SIG-M5 treated with dmso at 0.1 percent for 504 hours (cell line): Measurements from ENCODE around the gene AMDHD1.

Source experiments
- DNase-seq: peaks from one replicate; lab custom pipeline; 2025; ENCODE audit not compliant: unreplicated experiment; lab: John Stamatoyannopoulos, UW

The AMDHD1 gene, protein sequence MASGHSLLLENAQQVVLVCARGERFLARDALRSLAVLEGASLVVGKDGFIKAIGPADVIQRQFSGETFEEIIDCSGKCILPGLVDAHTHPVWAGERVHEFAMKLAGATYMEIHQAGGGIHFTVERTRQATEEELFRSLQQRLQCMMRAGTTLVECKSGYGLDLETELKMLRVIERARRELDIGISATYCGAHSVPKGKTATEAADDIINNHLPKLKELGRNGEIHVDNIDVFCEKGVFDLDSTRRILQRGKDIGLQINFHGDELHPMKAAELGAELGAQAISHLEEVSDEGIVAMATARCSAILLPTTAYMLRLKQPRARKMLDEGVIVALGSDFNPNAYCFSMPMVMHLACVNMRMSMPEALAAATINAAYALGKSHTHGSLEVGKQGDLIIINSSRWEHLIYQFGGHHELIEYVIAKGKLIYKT

DNA sequence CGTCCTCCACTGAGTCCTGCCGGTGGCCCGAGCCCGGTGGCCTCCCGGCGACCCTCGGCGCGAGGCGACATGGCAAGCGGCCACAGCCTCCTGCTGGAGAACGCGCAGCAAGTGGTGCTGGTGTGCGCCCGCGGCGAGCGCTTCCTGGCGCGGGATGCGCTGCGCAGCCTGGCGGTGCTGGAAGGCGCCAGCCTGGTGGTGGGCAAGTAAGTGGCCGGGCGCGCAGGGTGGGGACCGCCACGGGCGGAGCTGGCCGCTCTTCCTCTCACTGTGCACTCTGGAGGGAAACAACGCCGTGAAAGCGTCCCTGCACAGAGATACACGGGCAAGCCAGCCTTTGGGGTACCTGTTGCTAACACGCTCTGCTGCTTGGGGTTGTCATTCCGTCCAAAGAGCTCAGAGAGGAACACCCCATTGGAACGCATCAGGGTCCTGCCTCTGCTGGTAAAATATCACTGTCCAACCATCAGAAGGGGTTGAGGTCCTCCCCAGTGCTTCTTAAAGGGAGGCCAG, at the start of gene AMDHD1:
TSS of gene AMDHD1 (plus strand) at position 2 of the 513 bp plus-strand sequence. CDS start at position 70, 68 bp downstream.
- peak; percentile 46 for DNase-seq

DNA sequence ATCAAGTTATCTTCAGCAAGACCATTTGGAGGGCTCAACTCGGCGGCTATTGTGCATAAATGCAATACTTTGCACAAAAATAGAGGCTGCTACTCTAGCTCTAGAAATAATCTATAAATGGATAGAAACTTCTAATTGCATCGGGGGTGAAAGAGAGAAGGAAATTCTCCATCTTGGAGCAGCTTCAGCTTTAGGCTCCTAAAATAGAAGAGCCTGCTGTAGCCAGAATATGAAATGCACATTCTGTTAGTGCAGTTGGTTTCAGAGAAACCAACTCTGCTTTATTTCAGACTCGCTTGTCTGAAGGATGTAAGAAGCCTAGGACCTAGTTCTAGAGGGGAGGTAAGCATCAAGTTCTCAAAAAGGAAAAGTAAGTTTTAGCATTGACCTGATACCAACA, 46.3 kb upstream of the AMDHD1 start:
- DNase-seq, result no peak

DNA sequence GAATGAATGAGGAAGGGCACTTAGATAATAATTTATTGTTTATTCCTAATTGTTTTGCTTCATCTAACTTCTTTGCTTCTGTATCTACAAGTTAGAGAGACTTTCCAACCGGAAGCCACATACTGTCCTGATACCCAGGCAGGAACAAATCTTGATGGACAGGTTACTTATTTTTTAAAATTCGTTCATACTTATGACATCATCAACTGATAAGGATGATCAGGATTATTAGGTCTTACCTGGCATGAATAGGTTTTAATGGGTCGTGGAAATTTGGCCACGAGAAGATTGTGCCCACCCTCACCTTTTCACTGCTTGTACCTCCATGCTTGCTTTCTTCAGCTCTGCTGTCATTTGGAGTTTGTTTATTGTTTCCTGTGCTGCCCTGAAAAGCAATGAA, 45.0 kb upstream of the AMDHD1 start:
- DNase-seq, result no peak

DNA sequence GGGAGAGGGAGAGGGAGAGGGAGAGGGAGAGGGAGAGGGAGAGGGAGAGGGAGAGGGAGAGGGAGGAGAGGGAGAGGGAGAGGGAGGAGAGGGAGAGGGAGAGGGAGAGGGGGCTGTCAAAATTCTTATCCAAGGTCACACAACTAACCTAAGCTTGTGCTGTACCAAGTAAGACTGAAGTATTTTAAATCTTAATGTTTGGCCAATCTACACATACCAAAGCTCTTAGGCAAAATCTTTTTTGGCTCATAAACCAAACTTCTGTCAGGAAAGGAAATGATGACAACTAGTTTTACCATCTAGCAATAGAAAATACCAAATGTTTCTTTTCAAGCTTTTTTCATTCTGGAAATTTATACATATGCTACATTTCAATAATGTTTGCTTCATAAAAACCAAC, 34.6 kb upstream of the AMDHD1 start:
- DNase-seq, result no peak

DNA sequence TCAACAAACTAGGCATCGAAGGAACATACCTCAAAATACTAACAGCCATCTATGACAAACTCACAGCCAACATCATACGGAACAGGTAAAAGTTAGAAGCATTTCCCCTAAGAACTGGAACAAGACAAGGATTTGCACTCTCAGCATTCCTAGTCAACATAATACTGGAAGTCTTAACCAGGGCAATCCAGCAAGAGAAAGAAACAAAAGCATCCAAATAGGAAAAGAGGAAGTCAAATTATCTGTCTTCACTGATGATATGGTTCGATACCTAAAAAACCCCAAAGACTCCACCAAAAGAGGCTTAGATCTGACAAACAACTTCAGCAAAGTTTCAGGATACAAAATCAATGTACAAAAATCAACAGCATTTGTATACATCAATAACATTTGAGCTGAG, 33.3 kb upstream of the AMDHD1 start:
- DNase-seq, result no peak

DNA sequence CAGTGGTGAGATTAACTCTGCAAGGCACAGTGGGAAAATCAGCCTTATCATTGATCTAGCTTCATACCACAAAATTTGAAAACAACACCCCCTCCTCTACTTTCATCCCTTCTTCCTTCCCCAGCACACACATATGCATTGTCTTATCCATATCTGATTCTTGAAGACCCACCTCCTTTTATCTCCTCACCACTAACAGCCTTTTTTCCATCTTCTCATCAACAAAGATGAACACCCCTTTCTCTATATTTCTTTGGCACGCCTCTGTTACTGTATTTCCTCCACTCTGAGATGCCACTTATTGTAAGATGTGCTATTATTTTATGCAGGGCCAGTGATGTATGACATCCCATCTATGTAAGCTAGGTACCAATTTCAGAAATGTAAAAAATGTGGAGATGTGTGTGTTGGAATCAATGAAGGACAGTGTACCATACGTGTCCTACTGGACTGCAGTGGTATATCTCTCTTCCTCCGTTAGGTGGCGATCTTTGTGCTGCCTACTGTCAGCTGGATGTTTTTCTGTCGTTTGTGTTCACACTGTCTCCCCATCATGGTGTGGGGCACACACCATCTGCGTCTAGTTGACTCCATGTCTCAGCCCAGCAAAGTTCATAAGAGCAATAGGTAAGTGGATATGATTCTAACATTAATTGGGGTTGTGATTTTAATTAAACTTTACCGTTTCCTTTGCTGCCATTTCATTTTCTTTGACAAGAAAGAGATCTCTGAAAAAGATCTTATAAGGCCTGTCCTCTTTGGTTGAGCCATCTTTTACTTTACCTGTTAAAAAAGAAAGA, 24.7 kb upstream of the AMDHD1 start:
- DNase-seq, result peak; percentile 70

DNA sequence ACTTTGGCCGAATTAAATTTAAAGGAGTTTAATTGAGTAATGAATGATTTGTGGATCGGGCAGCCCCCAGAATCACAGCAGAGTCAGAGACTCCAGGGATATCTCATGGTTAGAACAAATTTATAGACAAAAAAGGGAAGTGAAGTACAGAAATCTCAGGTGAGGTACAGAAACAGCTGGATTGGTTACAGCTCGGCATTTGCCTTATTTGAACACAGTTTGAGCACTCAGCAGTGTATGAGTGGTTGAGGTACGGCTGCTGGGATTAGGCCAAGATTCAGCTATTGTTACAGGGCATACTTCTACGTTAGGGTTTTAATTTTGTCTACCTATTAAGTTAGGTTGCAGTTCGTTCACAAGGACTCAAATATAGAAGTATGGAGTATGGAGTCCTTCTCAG, 24.0 kb upstream of the AMDHD1 start:
- no peak for DNase-seq

DNA sequence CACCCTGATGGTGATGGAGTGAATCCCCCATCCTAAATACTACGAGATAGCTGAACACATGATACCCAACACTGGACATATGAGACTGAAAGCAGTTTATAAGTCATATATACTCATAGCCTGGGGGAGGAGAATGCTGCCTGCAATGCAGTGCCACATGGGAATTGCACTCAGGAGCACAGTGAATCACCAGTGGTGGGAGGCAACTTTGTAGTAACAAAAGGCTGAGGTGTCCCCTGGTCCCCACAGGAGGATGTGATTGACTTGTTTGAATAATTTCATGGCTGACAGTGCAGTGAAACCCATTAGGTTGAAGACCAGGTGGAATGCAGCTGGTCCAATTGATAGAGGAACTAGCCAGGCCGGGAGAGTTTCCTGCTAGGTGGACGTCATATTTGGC, 20.9 kb upstream of the AMDHD1 start:
- DNase-seq, result no peak

DNA sequence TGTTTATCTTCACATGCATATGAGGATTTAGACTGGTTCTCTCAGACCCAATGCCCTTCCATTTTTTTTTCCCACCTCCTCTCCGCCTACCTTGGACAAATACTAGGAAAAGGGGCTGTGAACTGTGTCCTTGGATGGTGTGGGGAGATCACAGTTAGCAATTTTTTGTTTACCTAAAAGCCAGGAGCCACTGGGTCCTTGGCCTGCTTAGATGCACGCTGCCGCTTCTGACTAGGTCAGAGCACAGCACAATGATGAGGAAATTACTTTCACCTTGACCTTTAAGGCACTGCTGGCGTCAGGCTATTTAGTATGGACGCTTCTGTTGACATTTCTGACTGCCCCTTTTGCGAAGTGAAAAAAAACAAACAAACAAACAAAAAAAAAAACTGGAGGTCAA, 2.6 kb upstream of the AMDHD1 start:
- DNase-seq, result no peak

DNA sequence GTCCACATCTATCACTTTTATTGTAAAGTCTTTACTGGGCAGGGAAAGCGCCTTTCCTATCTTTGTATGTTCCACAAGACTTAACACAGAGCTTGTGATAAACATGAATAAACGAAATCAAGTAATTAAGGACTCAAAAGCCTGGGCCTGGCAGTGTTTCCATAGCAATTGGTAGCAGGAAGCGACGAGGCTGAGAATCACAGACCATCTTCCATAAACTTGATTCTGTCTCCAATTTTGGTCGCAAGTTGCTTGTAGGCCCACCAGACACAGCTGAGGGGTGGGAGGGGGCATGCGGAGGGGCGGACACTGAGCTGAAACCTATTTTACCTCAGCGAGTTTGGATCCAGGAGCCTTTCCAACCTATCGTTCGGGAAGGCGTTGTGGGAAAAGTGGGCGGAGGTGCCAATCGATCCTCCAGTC, 1.0 kb upstream of the AMDHD1 start:
- no peak for DNase-seq

DNA sequence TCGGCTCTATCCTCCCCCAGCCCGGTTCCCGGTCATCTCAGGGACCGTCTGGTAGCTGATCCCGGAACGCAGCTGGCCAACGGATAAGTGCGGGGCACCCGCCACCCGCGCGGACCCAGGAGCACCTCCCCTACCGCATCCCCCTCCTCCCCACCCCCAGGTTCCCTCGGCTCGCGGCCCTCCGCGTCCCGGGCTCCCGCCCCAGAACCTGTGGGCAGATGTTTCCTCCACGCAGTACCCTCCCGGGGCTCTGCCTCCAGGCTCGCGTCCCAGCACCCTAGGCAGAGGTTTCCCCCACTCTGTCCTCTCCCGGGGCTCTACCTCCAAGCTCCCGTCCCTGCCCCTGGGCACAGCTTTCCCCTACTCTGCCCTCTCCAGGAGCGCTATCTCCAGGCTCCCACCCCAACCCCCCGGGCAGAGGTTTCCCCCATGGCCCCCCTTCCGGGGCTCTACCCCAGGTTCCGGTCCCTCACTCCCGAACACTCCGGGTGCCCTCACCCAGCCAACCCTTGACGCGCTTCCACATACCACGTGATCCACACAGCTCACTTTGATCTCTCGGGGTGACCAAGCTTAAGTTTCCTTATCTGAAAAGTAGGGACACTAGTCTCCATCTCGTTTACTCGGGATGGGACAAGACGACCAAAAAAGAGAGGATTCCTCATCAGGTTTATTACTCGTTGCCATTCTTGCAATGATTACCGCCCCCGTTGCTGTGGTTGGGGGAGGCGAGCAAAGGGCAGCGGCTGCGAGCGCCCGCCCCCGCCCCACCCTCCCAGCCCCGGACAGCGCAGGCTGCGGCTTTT, 404 bp upstream of the AMDHD1 start, which contains the start of gene CCDC38:
TSS of gene CCDC38 (minus strand) at position 91 of the 806 bp plus-strand sequence. CDS start 6,105 bp downstream, outside the sequence.
- peak; percentile 90 for DNase-seq

DNA sequence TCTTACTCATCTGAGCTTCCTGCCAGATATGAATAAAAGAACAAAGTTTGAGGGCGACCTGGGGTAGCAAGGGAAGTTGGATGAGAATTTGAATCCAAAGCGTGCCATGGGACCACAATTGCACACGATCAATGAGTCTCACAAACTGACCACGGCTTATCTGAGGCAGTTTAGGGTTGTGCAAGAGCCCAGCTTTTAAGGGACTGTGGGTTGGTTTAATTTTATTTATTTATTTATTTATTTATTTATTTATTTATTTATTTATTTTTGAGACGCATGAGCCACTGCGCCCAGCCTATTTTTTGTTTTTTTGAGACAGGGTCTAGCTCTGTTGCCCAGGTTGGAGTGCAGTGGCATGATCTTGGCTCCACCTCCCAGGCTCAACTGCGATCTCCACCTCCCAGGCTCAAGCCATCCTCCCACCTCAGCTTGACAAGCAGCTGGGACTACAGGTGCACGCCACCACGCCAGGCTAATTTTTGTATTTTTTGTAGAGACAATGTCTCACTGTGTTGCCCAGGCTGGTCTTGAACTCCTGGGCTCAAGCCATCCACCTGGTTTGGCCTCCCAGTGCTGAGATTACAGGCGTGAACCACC, 1.1 kb downstream of the AMDHD1 start:
- DNase-seq, result no peak

DNA sequence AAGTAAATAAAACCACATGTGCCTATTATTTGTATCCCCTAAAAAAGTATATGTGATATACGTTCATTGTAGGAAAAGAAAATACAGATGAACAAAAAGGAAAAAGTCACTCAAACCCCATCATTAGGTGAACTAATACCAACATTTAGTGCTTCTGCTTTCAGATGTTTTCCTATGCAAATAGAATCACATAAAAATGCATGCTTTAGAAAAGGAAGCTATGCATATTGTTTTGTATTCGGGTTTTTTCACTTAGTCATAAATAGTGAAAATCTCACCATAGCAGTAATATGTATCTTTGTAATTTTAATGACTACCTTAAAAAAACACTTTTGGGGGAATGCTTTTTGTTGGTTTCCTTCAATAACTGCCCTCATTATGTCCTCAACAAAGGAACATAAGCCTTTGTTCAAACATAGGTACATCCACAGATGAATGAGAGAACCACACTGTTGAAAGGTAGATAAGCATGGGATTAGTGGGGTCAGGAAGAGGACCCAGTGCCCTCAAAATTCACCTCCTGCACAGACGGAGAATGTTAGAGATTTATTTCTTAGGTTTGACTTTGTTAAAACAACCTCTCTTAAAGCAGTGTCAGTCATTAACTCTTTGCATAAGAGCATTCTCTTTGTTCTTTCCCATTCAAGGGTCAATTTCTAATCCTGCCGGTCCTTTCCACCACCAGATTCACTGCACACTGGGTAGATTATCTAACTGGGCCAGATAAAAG, 6.5 kb downstream of the AMDHD1 start:
- DNase-seq, result no peak

DNA sequence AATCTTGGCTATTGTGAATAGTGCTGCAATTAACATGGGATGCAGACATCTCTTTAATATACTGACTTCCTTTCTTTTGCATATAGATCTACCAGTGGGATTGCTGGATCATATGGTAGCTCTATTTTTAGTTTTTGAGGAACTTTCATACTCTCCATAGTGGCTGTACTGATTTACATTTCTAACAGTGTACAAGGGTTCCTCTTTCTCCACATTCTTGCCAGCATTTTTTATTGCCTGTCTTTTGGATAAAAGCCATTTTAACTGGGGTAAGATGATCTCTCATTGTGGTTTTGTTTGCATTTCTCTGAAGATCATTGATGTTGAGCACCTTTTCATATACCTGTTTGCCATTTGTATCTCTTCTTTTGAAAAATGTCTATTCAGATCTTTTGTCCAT, 8.4 kb downstream of the AMDHD1 start:
- DNase-seq, result peak; percentile 15

DNA sequence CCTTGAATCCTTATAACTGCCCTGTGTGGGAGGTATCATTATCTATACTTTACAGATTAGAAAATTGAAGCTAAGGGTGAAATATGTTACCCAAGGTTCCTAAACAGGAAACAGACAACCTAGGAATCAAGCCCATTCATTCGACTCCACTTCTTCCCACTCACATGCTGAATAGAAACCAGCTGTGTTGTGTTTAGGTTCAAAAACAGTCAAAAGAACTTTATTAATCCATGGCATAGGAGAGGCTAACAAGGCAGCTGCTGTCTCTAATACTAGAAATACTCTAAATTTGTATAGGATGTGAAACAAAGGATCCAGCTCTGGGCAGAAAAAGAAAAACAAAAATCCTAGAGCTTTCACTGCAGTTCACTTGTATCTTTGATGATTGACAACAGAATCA, 9.9 kb downstream of the AMDHD1 start:
- no peak for DNase-seq

DNA sequence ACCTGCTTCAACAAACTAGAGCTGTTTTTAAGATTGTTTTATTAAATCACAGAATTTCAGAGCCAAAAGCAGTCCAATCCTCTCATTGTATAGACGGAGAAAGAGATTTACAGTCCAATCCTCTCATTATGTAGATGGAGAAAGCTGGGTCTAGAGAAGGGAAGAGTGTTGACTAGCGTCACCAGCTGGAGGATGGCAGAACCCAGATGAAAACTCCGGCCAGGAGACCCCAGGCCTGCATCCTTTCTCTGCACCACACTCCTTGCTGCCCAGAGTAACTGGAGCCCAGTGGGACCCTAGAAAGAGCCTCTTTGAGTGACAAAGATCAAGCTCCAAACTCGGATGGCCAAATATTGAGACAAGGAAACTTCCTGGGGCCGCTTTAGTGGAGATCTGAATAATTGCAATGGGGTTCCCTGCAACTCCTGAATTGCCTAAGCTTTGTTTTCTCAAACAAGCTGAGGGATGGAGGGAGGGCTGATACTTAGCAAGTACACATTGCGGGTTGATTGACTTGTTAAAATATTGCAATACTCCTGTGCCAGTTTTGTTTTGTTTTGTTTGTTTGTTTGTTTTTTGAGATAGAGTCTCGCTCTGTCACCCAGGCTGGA, 12.5 kb downstream of the AMDHD1 start:
- no peak for DNase-seq

DNA sequence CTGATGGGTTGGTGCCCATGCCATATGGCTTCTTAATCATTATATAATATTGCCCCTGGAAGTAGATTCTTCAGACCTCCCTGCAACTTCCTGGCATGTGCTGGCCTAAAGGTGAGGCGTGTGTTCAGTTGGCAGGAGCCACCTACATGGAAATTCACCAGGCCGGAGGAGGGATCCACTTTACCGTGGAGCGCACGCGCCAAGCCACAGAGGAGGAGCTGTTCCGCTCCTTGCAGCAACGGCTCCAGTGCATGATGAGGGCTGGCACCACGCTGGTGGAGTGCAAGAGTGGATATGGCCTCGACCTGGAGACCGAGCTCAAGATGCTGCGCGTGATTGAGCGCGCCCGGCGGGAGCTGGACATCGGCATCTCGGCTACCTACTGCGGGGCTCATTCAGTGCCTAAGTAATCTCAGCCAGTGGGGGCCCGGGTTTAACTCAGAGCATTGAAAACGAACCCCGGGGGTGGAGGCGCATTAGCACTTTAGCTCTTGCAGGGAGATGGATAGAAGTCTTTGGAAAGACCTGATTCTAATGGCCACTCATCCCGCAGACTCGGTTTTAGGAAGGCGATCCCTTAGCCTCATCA, 13.5 kb downstream of the AMDHD1 start:
- no peak for DNase-seq

DNA sequence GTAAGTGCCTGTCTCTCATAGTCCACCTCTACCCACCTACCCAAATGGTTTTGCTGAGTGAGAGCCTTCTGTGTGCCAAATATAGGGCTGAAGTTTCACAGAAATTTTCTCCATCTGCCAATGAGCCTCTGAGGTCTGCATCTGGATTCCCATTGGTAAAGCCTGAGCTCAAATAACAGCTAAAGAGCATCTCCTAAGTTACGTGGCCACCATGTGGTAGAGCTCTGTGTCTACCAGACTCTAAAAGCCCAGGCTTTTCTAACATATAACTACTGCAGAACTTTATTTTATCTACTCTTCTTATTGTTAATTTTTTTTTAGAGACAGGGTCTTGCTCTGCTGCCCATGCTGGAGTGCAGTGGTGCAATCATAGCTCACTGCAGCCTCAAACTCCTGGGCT, 16.0 kb downstream of the AMDHD1 start:
- peak; percentile 54 for DNase-seq

DNA sequence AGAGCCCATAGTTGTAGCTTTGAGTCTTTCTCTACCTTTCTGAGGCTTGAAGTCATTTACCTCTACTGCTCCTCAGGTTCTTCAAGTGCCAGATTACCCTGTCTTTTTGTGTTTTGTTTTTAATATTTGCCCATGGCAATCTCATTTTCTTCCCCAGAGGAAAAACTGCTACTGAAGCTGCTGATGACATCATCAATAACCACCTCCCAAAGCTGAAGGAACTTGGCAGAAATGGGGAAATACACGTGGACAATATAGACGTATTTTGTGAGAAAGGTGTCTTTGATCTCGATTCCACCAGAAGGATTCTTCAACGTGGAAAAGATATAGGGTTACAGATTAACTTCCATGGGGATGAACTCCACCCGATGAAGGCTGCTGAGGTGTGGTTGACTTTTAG, 17.1 kb downstream of the AMDHD1 start:
- DNase-seq, result no peak
